Kidney (tissue), 14 donors: ENCODE results near the gene HOXA7. TPM values are rescaled to one million over a fixed set of nuclear protein-coding genes. Genes with fewer than 3 reads are reported as not detected.
A peak's percentile ranks its signal among the peaks of the same experiment; 100 is the strongest.

ENCODE experiments used
- DNase-seq, 5 donors: peaks; one replicate each; pipeline ENCODE4 v3.0.0-alpha.2; 2013 to 2020
- FAIRE-seq: peaks from 2 replicates; lab custom pipeline; 2012; peaks lifted over from hg19 to GRCh38; lab: Jason Lieb, UNC
- H3K27ac ChIP-seq, 2 donors: one replicate each; pipeline ENCODE4 v1.7.0; 2013; ENCODE audit warnings: low read depth in 2 of 2, low read length in 2 of 2, inconsistent platforms in 1 of 2
- H3K27me3 ChIP-seq: one replicate; pipeline ENCODE4 v1.7.1; 2013; ENCODE audit warnings: low read length, inconsistent platforms; ENCODE audit not compliant: control insufficient read depth, insufficient read depth
- H3K36me3 ChIP-seq, 3 donors: one replicate each; pipeline versions ENCODE4 v1.7.0 to v1.7.1; 2013; ENCODE audit warnings: low read length in 3 of 3, control low read depth in 1 of 3, inconsistent platforms in 1 of 3; ENCODE audit not compliant: insufficient read depth in 3 of 3, control insufficient read depth in 2 of 3
- H3K4me1 ChIP-seq, 3 donors: one replicate each; pipeline versions ENCODE4 v1.7.0 to v1.7.1; 2013; ENCODE audit warnings: low read length in 3 of 3, inconsistent platforms in 1 of 3, low read depth in 1 of 3; ENCODE audit not compliant: control insufficient read depth in 2 of 3, insufficient read depth in 2 of 3
- H3K4me3 ChIP-seq, 3 donors: one replicate each; pipeline versions ENCODE4 v1.7.0 to v1.8.1; 2013; ENCODE audit warnings: low read length in 3 of 3, control low read depth in 1 of 3, inconsistent platforms in 1 of 3
- H3K9ac ChIP-seq, 3 donors: one replicate each; pipeline versions ENCODE4 v1.7.0 to v1.7.1; 2013; ENCODE audit warnings: low read length in 3 of 3, control low read depth in 1 of 3, inconsistent platforms in 1 of 3
- H3K9me3 ChIP-seq, 3 donors: one replicate each; pipeline versions ENCODE4 v1.7.0 to v1.7.1; 2013; ENCODE audit warnings: low read length in 3 of 3, control low read depth in 1 of 3, inconsistent platforms in 1 of 3; ENCODE audit not compliant: control insufficient read depth in 2 of 3, insufficient read depth in 1 of 3
- CTCF ChIP-seq: IDR thresholded peaks from 3 replicates; pipeline ENCODE4 v1.5.1; 2012; ENCODE audit warnings: mild to moderate bottlenecking, moderate library complexity, borderline replicate concordance; ENCODE audit not compliant: insufficient read depth; ENCODE audit errors: extremely low read depth
- intact Hi-C: fragments of 100-400 bp; cut with DNase I; formaldehyde crosslinking; loops from one replicate; pipeline ENCODE4 v1.11.1; 2022
- polyA plus RNA-seq: library from polyadenylated mRNA; stranded (reverse); fragments of 350-450 nt; fragmentation: Illumina TruSeq; extraction: RNeasy Lipid Tissue Mini Kit (QIAGEN cat#74804); gene quantifications from one replicate; pipeline ENCODE4 v1.2.3, GENCODE V29; 2014; ENCODE audit warnings: low read depth, low replicate concordance; ENCODE audit not compliant: insufficient read depth
- total RNA-seq: library from RNA; stranded (reverse); fragmentation: NEBNext Ultra II Directional; extraction: Animal tissue kit (Norgen Biotek cat#: 25700); gene quantifications from one replicate; pipeline ENCODE4 v1.2.1, GENCODE V29; 2021
- donor health status: control.
- donor health status: control.
- donor health status: control.
- donor health status: control.
- donor health status: control.
- donor health status: DM: yes; HTN: yes; CAD: no.
- donor health status: Normal renal cell carcinoma (clear cell type).

Gene HOXA7
- total and polyA plus RNA-seq, 2 donors from 2014 or later, result 23.8 to 31.3 TPM

GRCh38 chr7:27112361-27112760 is 44.1 kb downstream of the HOXA7 start:
- intact Hi-C loops, result no loop called here
- peak overlapping the region; percentile 96 to 97 for H3K27ac ChIP-seq
- peaks cover 0 to 5% (median 5%) of the 10 kb centered on the region in 3 donors for H3K36me3 ChIP-seq
- H3K4me3 ChIP-seq, result peak overlapping the region; percentile 65 to 94 (median 69)
- H3K9ac ChIP-seq, result peak overlapping the region in 2 of 3 donors; percentile 92 to 94
- peaks cover 10 to 18% (median 13%) of the 10 kb centered on the region in 3 donors for H3K4me1 ChIP-seq
- DNase-seq (peak in 1 of 5 donors; percentile 52), FAIRE-seq (no peak)
- H3K9me3 ChIP-seq, result no peaks in the 10 kb centered on the region
- no peak for TF ChIP-seq CTCF
- no peaks in the 10 kb centered on the region for H3K27me3 ChIP-seq

GRCh38 chr7:27111751-27112277 is 44.7 kb downstream of the HOXA7 start:
- H3K27ac ChIP-seq, result peak overlapping the region; percentile 85 to 97
- H3K4me3 ChIP-seq, result peak overlapping the region in 2 of 3 donors; percentile 69 to 94
- peaks cover 0 to 5% (median 4%) of the 10 kb centered on the region in 3 donors for H3K36me3 ChIP-seq
- no peak for TF ChIP-seq CTCF
- peak overlapping the region in 2 of 3 donors; percentile 92 to 94 for H3K9ac ChIP-seq
- no peaks in the 10 kb centered on the region for H3K27me3 ChIP-seq
- FAIRE-seq (no peak), DNase-seq (peak in 3 of 5 donors; percentile 66 to 93 (median 92))
- no peaks in the 10 kb centered on the region for H3K9me3 ChIP-seq
- H3K4me1 ChIP-seq, result peaks cover 10 to 16% (median 13%) of the 10 kb centered on the region in 3 donors
- intact Hi-C loops, result no loop called here

GRCh38 chr7:27111042-27111750 is 45.3 kb downstream of the HOXA7 start:
- H3K4me1 ChIP-seq, result peaks cover 10 to 17% (median 13%) of the 10 kb centered on the region in 3 donors
- peak overlapping the region in 2 of 3 donors; percentile 92 to 94 for H3K9ac ChIP-seq
- H3K27ac ChIP-seq, result peak overlapping the region; percentile 85 to 97
- H3K4me3 ChIP-seq, result peak overlapping the region in 2 of 3 donors; percentile 26 to 69
- TF ChIP-seq CTCF, result no peak
- H3K36me3 ChIP-seq, result peaks cover 0 to 5% (median 4%) of the 10 kb centered on the region in 3 donors
- DNase-seq, result peak in 4 of 5 donors; percentile 51 to 68 (median 56)
- intact Hi-C loops, result no loop called here
- no peaks in the 10 kb centered on the region for H3K27me3 ChIP-seq
- FAIRE-seq, result no peak
- no peaks in the 10 kb centered on the region for H3K9me3 ChIP-seq
